HuH-7.5 (cell line): ENCODE results near the gene ATP4B.

Experiments used
- DNase-seq: peaks from one replicate; pipeline ENCODE4 v3.0.0; 2011; ENCODE audit warnings: low spot score

The ATP4B gene

DNA sequence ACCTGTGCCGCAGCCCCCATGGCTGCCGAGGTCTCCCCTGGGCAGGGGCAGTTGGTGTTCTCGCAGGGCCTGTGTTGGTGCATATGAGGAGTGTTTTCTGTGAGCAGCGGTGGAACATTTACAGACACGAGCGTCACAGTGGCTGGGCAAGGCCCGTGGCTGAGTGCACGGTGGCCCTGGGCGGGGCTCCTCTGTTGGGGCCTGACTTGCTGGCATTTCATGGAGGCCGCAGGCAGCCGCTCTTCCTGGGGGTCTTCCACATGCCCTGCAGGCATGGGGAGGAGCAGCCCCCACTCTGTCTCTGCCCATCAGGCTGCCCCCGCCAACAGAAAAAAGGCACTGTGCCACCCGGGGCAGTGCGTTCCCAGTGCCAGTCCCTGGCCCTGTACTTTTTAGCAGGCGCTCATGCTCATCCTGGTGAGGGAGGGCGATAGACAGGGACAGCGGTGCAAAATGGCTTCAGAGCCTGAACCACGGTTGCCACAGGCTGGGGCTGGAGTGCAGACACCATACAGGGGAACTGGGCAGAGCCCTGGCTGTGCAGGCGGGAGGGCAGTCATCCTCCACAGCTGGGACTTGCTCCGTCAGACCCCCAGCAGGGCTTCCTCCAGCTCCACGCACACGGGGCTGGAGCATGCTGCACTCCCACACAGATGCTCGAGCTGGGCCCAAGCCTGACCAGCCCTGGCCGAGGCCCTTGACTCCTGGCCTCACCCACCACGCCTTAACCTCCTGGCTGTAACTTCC lies 49.9 kb downstream of the ATP4B start:
- DNase-seq: no peak

DNA sequence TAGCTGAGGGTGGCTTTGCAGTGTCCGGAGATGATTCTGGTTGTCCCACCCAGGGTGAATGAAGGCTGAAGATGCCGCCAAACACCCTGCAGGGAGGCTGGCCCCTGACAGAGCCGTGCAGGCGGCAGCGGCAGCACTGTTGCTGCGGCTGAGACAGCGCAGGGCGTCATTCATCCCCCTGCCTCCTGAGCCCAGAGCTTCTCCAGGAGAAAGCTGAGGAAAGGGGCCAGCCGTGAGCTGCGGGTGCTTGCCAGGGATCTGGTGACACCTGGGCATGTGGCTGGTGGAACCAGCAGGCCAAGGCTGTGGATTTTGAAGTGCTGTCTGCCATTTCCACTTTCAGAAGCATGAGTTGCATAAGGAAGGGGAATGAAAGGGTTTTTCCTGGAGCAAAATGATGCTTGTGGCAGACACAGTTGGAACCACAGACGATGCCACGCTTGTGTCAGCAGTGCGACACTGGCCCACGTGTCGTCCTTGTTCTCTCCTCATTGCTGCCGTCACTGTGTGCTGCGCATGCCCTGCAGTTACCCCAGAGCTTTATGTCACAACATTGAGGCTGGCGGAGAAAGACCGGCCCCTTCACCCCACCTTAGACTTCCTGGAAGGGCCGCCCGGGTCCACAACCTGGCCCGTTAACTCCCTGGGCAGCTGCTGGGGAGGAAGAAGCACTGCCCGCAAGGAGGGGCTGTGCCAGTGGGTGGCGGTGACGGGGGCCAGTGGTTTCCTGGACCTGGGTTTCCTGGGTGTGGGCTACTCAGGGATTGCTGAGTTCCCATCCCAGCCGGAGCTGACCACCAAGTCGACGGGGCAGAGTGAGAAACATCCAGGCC lies 50.7 kb downstream of the ATP4B start:
- no peak for DNase-seq

DNA sequence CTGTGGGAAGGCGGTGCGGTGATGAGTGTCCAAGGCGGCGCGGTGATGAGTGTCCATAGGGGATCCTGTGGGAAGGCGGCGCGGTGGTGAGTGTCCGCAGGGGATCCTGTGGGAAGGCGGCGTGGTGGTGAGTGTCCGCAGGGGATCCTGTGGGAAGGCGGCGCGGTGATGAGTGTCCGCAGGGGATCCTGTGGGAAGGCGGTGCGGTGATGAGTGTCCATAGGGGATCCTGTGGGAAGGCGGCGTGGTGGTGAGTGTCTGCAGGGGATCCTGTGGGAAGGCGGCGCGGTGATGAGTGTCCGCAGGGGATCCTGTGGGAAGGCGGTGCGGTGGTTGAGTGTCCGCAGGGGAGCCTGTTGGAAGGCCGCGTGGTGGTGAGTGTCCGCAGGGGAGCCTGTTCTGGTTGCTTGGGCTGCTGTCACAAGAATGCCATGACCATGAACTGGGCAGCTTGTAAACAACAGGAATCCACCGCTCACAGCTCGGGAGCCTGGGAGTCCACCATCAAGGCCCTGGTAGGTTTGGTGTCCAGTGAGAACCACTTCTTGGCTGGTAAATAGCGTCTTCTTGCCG lies 52.0 kb downstream of the ATP4B start:
- DNase-seq: no peak

DNA sequence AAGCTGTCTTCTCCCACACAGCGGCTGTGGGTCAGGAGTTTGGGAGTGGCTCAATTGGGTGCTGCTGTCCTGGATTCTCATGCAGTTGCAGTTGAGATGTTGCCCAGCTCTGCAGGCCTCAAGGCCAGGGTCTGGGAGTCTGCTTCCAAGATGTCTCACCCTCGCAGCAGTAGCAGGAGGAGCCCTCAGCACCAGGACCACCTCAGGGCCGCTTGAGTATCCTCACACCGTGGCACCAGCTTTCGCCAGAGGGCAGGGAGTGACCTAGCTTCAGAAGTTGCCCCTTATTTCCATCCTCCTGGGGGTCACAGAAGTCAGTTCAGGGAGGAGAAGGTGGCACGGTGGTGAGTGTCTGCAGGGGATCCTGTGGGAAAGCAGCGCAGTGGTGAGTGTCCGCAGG lies 52.5 kb downstream of the ATP4B start:
- DNase-seq: no peak

DNA sequence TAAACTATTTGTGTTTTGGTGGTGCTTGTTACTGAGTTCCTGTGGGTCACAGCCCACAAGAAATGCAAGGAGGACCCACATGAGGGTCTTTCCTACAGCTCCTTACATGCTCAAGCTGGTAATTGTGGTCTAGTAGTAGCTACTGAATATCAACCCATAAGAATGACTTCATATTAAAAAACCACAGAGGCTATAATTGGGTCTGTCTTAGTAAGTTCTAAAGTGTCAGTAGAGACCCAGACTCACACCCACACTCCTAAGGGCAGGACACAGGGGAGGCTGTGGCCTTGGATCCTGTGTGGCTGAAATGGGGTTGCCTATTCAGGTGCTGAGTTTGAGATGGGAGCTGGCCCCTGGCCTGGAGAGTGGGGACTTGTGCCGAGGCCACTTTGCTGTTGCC lies 53.8 kb downstream of the ATP4B start:
- DNase-seq: no peak

DNA sequence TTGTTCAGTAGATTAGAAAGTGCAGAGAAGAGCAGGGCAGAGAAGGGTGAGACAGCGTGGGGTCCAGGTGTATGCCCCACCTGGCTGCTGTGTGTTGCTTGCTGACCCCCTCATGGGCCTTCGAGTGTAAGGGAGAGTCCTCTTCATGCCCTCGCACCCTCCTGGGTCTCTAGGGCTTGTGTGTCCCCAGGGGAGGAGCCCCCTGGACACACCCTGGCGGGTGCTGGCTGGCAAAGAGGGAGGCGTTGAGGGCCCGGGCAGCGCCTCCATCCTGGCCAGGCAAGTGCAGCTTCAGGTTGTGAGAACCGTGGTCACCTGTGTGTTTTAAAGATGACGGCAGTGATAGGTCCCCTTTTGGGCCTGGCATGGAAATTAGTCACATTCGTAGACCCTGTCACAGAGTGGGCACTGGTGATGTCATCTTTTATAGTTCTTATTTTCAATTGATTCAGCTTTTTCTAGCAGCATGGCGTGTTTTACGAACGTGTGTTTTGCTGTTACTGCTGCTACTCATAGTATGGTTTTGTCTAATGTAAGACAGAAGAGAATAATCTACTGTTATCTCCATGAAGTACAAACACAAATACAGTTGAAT lies 54.8 kb downstream of the ATP4B start:
- DNase-seq: no peak

DNA sequence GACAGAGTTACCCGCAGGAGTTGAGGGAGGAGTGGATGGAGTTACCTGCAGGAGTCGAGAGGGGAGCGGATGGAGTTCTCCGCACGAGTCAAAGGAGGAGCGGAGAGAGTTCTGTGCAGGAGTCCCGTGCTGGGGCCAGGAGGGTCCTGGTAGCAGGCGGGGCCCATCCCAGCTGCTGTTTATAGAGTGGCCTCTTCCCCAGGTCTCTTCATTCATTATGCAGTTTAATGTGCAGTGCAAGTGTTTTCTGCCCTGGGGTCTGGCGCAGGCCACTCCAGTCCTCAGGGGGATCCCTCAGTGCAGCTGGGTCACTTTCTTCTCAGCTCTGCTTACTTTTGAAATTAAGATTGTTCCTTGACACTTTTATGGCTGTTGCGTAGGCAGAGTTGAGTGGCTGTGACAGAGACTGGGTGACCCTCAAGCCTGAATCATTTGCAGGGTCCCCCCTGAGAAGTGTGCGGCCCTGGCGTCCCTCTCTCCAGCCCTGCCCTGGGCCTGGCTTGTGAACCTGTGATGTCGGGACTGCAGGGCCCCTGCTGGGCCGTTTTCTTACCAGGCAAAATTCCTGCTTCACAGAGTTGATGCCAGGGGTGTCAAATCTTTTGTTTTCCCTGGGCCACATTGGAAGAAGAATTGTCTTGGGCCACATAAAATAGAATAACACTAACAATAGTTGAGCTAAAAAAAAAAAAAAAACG lies 55.6 kb downstream of the ATP4B start:
- DNase-seq: no peak

DNA sequence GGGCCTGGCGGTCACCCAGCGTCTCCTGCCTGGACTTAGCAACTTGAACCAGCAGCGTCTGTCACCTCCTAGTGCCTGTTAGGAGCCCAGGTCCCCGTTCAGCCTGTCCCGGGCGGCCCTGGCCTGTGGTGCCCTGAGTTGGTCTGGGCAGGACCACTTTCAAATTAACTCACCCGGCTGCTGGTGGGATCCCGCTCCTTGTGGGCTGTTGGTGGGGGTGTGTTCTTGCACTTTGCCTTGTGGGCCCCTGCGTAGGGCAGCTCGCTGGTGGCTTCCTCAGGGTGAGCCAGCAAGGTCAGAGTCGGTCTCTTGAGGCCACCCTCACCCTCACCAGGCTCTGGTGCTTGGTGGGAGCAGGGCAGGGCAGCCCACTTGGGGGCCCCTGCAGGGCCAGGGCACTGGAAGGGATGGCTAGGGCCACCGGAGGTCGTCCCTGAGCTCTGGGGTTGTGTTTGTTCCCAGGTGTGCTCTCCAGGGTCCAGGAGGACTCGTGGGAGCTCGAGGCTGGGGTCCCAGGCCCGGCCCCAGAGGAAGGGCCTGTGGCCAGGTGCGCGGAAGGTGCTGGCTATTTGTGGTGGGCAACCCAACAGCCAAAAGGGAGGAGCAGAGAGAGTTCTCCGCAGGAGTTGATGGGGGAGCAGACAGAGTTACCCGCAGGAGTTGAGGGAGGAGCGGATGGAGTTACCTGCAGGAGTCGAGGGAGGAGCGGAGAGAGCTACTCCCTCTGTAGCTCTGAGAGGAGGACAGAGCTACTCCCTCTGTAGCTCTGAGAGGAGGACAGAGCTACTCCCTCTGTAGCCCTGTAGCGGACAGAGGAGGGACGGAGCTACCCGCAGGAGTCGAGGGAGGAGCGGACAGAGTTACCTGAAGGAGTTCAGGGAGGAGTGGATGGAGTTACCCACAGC lies 56.6 kb downstream of the ATP4B start:
- DNase-seq: no peak

DNA sequence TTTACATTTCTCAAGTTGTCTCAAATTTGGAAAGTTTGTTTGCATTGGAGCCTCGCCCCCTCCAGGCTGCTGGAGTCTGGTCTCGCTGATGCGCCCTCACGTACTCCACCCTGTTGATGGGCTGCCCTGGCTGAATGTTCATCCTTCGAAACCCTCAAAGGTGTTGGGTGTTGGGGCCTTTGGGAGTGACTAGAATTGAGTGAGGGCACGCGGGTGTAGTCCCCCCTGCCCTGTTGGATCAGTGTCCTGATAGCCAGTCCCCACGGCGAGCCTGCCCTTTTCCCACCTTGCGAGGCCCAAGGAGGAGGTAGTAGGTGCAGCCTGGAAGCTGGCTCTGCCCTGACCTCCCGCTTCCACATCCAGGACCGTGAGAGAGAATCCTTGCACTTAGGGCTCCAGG lies 58.6 kb downstream of the ATP4B start:
- DNase-seq: no peak
